PFSK-1 (cell line): ENCODE results near the gene KCNK16.

Source experiments
- FOXP2 ChIP-seq: optimal IDR thresholded peaks from 2 replicates; pipeline ENCODE3; 2011; ENCODE audit warnings: borderline replicate concordance, control low read depth, inconsistent platforms; ENCODE audit not compliant: insufficient read depth; ENCODE audit errors: extremely low read length, extremely low read depth
- POLR2AphosphoS5 ChIP-seq: IDR thresholded peaks from 2 replicates; pipeline ENCODE4 v1.6.1; 2012; ENCODE audit warnings: low read depth, mild to moderate bottlenecking, control low read depth, low read length, moderate library complexity
- SIN3A ChIP-seq: IDR thresholded peaks from 2 replicates; pipeline ENCODE4 v1.6.1; 2012; ENCODE audit warnings: mild to moderate bottlenecking, low read length, moderate library complexity, borderline replicate concordance; ENCODE audit not compliant: insufficient read depth
- TAF1 ChIP-seq: IDR thresholded peaks from 2 replicates; pipeline ENCODE4 v1.6.1; 2012; ENCODE audit warnings: low read length, control low read depth, borderline replicate concordance; ENCODE audit not compliant: insufficient read depth
- TF ChIP-seq, protein P1 (sequence below), 2 experiments: IDR thresholded peaks; 2 replicates each; pipeline versions ENCODE4 v1.6.1 to v1.8.0; 2011 to 2012; ENCODE audit warnings: low read depth in 2 of 2, low read length in 2 of 2, control low read depth in 1 of 2, inconsistent platforms in 1 of 2, mild to moderate bottlenecking in 1 of 2, moderate library complexity in 1 of 2; ENCODE audit not compliant: insufficient read depth in 1 of 2

The KCNK16 gene

GRCh38 chr6:39347906-39348585 is 25.5 kb upstream of the KCNK16 start:
- TF ChIP-seq, protein P1, sequence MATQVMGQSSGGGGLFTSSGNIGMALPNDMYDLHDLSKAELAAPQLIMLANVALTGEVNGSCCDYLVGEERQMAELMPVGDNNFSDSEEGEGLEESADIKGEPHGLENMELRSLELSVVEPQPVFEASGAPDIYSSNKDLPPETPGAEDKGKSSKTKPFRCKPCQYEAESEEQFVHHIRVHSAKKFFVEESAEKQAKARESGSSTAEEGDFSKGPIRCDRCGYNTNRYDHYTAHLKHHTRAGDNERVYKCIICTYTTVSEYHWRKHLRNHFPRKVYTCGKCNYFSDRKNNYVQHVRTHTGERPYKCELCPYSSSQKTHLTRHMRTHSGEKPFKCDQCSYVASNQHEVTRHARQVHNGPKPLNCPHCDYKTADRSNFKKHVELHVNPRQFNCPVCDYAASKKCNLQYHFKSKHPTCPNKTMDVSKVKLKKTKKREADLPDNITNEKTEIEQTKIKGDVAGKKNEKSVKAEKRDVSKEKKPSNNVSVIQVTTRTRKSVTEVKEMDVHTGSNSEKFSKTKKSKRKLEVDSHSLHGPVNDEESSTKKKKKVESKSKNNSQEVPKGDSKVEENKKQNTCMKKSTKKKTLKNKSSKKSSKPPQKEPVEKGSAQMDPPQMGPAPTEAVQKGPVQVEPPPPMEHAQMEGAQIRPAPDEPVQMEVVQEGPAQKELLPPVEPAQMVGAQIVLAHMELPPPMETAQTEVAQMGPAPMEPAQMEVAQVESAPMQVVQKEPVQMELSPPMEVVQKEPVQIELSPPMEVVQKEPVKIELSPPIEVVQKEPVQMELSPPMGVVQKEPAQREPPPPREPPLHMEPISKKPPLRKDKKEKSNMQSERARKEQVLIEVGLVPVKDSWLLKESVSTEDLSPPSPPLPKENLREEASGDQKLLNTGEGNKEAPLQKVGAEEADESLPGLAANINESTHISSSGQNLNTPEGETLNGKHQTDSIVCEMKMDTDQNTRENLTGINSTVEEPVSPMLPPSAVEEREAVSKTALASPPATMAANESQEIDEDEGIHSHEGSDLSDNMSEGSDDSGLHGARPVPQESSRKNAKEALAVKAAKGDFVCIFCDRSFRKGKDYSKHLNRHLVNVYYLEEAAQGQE (IDR thresholded peaks at IDR 0.05; ENCODE audit: insufficient read depth in 1 of 2, low read depth in 2 of 2, low read length in 2 of 2), result no peak
- TF ChIP-seq SIN3A (no peak), POLR2AphosphoS5 (no peak), FOXP2 (no peak), TAF1 (no peak)

- TF ChIP-seq FOXP2 (no peak), TAF1 (no peak), POLR2AphosphoS5 (no peak), SIN3A (no peak)
- TF ChIP-seq, protein P1 (IDR thresholded peaks at IDR 0.05; ENCODE audit: insufficient read depth in 1 of 2, low read depth in 2 of 2, low read length in 2 of 2), result no peak
Observed at GRCh38 chr6:39347206-39347605, 24.7 kb upstream of the KCNK16 start.

GRCh38 chr6:39344821-39345280 is 22.3 kb upstream of the KCNK16 start:
- TF ChIP-seq, protein P1 (IDR thresholded peaks at IDR 0.05; ENCODE audit: insufficient read depth in 1 of 2, low read depth in 2 of 2, low read length in 2 of 2), result no peak
- TF ChIP-seq FOXP2, result no peak
- no peak for TF ChIP-seq SIN3A
- TF ChIP-seq TAF1, result no peak
- TF ChIP-seq POLR2AphosphoS5, result no peak

DNA sequence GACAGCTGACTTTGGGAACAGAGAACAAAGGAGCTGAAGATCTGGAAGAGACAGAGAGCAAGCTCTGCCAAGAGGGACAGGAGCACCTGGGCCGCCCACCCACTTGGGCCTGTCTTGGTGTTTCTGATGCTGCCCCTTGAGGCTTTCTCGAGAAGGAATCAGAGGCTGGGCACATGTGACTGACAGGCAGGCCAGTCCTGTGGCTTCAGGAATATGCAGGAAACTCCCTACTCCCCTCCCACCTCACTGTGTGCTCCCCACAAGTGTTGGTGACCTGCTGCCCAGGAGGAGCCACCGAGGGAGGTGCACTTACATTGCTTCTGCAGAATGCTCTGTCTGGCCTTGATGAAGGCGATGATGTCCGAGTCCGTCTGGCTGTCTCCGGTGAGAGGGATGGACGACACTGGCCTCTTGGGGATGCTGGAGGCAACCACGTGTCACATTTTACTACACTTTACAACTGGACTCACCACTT is 20.9 kb upstream of the KCNK16 start:
- TF ChIP-seq SIN3A (no peak), POLR2AphosphoS5 (no peak), TAF1 (no peak), FOXP2 (no peak)
- TF ChIP-seq, protein P1 (IDR thresholded peaks at IDR 0.05; ENCODE audit: insufficient read depth in 1 of 2, low read depth in 2 of 2, low read length in 2 of 2), result no peak
